Retina (tissue), 1 donor: ENCODE results near the gene ASPM.
"Not testable (repeated sequence)": the region's sequence is repeated elsewhere in the genome, so short reads cannot be mapped to it uniquely, and the experiment has no call there.

Experiments
- DNase-seq: peaks from one replicate; pipeline ENCODE4 v3.0.0-alpha.2; 2016

Gene ASPM

DNA sequence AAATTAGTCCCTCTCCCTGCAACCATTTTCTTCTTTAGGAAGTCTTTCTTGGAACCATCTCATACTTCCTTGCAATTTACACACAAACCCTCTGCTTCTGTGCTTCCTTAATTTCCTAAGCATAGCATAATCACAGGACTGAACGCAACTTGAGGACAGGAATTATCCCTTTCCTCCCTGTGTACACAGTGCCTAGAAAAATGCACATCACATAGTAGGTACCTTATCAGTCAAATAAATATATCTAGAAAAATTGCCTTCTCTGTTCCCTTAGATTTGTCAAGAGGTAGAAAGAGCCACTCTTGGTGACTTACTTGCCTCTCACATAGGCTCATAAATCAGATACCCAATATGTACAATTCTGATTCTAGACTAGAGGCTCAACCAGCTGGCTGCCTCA lies 4.9 kb downstream of the ASPM start:
- no peak for DNase-seq

DNA sequence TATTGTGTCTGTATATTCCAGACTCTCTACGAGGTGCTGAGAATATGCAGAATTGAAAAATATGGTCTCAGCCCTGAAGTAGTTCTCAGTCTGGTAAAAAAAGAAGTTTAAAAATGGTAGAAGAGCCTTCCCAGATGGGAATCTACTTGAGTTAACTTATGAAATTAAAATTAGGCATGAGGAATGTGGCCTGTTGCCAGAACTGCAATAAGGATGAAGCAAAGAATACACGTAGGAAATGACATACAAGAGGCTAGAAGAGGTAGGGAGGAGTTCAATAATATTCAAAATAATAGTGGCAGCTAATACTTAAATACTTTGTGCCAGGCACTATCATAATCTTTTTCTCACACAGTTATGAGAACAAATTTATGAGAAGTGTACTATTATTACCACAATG lies 6.3 kb downstream of the ASPM start:
- DNase-seq, result no peak

DNA sequence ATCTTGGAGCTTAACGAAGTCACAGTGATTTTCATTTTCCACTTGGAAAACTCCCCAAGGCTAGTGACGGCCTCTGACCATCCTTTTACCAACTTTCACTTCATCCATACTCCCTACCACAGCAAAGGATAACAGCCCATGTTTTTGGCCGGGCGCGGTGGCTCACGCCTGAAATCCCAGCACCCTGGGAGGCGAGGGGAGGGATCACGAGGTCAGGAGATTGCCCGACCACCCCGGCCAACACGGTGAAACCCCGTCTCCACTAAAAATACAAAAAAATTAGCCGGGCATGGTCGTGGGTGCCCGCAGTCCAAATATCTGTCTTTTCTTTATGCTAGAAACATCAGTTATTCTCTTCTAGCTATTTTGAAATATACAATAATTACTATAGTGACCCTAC lies 7.3 kb downstream of the ASPM start:
- no peak for DNase-seq

DNA sequence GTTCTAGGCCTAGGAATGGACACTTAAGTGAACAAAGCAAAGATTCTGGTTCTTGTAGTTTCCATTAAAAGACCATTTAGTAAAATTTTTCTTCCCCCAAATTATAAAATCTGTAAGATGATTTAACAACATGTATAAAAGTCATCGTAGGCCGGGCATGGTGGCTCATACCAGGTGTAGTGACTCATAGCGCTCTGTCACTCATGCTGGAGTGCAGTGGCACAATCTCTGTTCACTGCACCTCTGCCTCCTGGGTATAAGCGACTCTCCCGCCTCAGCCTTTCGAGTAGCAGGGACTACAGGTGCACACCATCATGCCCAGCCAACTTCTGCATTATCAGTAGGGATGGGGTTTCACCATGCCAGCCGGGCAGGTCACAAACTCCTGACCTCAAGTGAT lies 9.1 kb downstream of the ASPM start:
- no peak for DNase-seq

DNA sequence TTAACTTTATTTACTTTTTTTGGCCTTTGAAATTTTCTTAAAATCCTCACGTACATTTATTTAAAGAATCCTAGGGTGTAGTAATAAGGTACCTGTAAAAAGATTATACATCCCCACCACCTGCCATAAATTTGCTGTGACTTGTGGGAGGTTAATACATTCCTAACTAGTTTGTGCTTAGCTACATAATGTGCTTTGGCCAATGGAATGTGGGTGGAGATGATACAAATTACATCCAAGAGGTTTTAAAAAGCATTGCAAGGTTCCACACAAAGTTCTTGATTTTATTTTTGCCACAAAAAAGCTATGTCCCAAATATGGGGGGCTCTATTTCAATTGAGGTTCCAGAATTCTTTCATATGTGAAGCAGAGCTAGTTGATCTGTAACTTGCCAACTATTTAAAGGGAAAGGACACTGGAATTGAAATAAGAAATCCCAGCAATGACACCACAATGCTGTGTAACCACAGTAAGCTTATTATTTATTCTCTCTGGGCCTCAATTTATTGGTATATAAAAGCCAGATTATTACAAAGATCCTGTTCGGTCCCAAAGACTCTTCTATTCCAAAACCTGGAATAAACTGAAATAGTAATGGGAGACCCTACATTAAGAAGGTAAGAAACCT lies 15.7 kb downstream of the ASPM start:
- DNase-seq, result no peak

DNA sequence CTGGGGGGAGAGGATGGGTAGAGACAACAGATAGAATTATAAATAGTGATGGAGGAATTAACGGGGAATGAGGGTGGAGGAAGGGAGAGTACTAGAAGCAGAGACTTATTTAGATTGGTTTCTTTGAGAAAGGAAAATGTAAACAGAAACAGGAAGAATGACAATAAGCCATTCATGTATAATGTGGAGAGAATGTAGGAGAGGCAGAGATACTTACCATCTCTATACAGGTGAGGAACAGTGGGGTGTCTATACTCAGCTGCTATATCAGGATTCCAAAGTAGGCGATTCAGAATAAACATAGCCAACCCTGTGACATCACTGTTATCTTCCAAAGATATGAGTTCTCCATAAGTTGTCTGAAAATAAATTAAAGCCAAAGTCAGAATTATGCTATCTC lies 16.8 kb downstream of the ASPM start:
- DNase-seq, result no peak

DNA sequence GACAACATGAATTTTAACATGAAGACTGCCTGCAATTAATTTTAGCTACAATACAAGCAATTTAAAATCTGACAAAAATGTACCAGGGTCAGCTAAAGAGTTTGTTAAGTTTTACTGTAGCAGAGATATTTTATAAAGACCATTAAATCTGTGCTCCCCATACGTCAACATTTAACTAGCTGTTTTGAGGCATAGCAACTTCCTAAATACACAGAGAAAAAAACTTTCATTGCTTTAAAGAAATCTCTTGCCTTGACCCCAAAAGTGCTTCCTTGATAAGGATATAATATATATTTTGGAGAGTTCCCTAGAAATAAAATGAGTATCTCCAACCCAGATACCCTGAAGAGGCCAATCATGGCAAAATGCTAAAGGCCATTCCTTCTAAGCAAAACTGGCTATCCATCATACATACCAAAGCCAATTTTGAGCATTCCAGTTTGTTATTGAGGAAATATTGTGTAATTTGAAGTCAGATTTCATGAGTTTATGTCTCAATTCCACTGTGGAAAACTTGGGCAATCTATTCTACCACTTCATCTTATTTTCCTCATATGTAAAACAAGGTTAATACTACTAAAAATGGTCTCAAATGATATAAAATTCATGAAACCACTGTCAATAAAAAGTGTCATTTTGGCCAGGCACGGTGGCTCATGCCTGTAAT lies 19.1 kb downstream of the ASPM start:
- no peak for DNase-seq

DNA sequence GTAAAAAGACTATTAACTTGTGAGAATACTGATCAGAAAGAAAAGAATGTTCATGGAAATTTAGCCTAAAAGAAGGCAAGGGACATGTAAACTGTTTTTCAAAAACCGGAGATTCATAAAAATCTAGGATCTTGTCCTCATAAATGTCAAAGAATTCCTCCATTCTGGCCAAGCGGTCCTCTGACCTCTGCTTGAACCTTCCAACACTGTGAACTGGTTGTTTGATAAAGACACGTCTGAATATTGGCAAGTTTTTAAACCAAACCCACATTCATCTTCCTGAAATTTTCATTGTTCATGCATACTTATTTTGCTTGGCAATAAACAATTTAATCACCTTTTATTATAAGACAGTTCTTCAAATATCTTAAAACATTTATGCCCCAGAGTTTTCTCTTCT lies 19.8 kb downstream of the ASPM start:
- no peak for DNase-seq

DNA sequence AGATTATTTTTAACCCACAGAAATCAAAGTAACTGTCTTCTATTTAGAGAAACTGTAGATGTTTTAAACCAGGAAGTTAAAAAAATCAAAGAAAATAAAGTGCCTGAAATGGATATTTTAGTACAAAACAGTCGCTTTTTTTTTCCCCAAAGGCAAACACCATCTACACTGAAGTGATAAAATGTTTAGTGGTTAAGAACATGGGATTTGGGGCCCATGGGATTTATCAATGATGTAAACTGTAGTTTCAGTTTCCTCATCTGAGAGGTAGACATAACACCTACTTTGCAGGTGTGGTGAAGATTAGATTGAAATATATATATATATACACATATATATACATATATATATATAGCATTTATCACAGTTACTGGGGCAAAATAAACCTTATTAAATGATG lies 22.1 kb downstream of the ASPM start:
- no peak for DNase-seq

DNA sequence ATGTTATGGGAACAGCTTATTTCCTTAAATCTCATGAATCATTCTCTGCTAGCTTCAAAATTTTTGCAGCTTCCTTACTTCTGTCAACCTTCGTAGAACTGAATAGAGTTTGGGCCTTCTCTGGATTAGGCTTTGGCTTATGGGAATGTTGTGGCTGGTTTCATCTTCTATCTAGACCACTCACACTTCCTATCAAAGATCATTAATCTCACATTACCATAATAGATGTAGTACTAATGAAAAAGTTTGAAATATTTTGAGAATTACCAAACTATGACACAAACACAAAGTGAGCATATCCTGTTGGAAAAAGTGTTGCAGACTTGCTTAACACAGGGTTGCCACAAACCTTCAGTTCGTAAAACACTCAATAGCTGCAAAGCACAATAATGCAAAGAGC lies 30.3 kb downstream of the ASPM start:
- DNase-seq, result no peak

DNA sequence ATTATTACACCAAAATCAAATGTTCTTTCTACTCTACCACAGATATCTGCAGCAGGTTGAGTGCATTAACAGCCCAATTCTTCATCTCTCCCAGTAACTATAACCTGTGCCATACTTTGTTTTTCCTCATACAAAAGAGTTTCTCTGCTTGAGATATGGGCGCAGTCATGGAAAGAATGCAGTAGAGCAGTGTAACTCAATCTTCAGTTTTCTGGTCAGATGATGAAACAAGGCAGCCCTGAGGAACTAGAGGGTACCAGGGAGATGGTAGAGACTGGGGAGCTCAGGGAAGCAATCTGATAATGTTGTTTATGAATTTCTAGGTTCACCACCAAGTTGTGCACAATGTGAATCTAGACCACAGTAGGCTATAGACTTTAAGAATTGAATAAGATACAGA lies 39.6 kb downstream of the ASPM start:
- DNase-seq, result no peak

DNA sequence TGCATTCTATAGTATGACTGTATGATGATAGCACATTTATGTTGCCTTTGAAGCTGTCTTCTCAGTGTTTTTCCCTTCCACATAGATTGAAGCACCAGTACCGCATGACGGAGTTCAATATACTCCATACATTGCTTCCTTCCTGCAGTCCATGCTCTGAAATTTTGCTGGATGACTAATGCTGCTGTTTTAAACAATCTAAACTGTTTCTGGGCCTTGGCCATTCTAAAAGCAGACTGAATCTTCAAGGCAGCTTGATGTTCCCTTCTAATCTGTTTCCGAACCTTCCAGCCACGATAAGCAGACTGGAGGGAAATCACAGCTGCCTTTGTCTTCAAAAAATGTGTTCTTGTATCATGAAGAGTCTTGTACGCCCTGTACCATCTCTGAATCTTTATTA lies 43.2 kb downstream of the ASPM start:
- no peak for DNase-seq

DNA sequence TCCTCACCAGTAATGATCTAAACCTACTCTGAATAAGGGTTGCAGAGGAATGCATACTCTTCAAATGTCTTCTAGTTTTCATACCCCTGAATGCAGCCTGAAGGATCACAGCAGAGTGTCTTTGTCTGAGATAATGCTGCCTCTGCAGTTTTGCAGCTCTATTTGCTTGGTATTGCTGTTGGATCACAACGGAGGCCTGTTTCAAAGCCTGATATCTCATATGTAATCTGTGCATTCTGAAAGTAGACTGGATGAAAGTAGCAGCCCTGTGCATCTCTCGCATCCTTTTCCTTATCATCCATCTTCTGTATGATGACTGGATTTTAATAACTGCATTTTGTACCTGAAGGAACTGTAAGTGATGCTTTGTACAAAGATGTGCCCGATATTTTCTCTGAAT lies 44.5 kb downstream of the ASPM start:
- DNase-seq, result no peak

DNA sequence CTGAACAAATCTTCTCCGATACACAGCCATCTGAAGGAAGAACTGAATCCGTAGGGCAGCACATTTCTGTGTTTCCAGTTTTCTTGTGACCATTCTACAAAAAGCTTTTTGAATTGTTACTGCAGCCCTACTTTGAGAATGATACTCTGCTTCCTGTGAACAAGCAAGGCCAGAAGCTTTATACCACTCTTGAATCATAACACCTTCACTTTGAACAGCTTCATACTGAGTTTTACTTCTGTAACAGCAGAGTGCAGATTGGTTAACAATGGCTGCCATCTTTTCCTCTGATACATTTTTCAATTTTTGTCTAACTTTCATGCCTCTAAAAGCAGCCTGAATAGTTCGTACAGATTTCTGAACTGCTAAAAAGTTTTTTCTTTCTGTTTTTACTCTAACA lies 45.8 kb downstream of the ASPM start:
- DNase-seq, result no peak

DNA sequence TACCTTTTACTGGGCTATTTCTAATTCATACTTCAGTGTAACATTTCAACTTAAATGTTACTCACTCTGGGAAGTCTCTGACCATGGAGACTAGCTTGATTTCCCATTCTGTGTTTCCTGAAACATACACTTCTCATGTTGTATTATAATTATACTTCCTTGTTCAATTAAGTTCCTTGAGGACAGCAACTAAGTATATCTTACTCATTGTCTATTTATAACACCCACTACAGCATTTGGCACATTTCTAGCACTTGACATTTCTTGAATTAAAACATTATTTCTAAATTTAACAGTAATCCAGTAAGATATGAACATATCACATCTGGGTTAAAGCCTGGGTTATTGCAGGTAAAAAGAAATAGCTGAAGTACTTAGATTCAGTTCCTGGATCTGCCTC lies 47.0 kb downstream of the ASPM start:
- DNase-seq, result no peak

DNA sequence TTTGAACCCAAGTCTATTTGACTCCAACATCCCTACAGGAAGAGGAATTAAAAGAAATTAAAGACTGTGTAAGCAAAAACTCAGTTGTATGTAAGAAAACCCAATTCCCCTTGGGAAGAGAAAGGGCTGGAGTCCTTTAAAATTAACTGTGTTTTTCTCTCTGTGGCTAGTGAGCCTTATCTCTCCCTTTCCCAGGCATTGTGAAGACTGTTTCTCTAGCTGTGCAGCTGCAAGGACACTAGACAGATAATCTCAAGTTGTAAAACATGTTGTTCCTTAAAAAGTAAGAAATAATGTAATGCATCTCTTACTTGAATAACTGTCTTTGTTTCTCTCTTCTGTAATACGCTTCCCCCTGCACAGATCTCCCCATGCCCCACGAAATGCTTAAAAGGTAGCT lies 49.5 kb downstream of the ASPM start:
- not testable (repeated sequence) for DNase-seq

DNA sequence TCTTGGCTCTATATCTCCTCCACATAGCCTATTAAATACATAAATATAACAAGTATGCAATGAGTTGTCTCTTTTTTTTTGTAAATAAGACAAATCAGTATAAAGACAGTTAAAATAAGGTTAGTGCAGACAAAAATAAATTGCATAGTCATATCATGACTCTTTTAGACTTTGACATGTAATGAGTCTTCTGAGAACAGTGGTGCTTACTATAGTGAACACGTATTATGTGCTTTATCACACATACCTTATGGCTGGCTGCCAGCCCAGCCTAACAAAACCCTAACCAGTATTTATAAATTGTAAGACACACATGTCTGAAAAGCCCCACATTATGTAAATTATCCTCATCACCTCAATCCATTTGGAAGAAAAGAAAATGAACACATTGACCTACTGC lies 50.3 kb downstream of the ASPM start:
- no peak for DNase-seq

DNA sequence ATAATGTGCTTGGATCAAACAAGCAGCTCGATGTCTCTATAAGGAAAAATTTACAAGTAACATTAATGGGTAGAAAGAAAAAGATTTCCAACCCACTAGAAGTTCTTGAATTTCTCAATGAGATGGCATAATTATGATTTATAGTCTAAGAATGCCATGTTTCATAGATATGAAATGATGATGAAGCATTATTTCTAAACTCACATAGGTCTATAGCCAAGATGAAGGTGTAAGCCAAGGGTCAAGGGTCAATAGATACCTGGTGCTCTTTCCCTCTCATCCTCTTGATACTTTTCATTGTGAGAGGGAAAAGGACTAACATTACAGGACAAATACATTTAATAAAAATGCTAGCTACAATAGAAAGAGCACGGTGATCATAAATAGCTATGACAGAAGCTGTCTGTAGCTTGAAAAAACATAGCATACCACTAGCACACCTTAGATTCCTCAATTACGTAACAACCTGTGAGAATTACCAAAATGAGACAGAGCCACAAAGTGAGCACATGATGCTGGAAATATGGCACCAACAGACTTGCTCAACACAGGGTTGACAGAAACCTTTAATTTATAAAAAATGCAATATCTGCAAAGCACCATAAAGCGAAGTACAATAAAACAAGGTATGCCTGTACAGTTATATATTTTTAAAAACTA lies 53.1 kb downstream of the ASPM start:
- no peak for DNase-seq

DNA sequence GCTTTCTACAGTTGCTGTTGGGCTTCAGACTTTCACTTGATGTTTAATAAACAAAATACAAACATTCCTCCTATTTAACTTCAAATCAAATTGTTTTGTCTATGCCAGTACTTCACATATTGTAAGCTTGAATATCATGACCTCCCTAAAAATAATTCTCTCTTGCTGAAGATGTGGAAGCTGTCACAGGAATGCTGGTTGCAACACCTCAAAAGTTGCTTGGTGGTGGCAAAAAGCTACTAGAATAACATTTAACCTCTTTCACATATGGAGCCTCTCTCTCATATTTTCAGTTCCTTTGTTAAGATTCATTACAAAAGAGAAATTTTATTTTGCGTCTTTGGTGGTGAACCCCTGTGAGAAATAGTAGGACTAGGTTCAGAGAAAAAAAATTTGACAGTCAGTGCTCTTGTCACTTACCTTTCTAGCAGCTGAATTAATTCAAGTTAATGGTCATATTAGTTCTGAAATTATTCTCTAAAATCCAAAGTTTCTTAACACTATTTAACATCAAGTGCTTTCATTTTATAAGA lies 53.9 kb downstream of the ASPM start:
- DNase-seq, result no peak

DNA sequence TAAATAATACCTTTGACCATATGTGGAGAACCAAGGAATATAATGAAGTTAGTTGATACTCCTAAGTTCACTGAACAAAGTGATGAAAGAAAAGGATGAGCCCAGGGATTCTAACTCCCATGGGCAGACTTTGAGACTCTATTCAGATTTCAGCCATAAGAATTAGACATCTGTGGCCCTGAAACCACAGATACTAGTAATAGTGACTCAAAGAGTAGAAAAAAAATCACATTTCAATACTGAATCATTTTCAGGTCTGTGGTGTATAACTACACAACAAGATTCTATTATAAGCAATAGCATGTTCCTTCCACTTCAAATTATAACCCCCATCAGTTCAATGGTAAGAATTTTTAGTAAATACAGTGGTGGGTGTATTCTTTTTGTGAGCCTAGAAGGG lies 63.0 kb downstream of the ASPM start:
- DNase-seq, result no peak

DNA sequence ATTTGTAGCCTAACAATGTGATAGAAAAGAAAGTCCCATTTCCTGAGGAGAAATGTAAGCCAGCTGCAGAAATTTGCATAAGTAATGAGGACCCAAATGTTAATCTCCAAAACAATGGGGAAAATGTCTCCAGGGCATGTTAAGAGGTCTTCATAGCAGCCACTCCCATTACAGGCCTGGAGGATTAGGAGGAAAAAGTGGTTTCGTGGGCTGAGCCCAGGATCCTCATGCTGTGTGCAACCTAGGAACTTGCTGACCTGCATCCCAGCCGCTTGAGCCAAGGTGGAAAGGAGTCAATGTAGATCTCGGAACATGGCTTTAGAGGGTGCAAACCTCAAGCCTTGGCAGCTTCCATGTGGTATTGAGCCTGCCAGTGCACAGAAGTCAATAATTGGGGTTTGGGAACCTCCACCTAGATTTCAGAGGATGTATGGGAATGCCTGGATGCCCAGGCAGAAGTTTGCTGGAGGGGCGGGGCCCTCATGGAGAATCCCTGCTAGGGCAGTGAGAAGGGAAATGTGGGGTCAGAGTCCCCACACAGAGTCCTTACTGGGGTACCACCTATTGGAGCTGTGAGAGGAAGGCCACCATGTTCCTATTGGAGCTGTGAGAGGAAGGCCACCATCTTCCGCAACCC lies 65.2 kb downstream of the ASPM start:
- no peak for DNase-seq

DNA sequence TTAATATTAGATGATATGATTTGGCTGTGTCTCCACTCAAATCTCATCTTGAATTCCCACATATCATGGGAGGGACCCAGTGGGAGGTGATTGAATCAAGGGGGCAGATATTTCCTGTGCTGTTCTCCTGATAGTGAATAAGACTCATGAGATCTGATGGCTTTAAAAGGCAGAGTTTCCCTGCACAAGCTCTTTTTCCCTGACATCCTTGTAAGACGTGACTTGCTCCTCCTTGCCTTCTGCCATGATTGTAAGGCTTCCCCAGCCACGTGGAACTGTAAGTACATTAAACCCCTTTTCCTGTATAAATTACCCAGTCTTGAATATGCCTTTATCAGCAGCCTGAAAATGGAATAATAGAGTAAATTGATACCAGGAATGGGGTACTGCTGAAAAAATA lies 66.1 kb downstream of the ASPM start:
- DNase-seq, result no peak

DNA sequence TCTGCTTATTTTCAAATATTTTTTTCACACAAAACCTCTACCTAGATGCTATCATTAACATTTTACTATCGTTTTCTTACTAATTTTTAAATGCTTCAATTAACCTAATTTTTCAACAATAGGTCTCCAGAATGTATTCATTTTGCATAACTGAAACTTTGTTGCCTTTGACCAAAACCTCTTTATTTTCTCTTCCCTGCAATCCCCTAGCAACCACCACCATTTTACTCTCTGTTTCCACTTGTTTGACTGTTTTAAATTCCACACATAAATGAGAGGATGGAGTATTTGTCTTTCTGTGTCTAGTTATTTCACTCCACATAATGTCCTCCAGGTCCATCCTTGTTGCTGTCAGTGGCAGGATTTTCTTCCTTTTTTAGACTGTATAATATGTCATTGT lies 69.9 kb downstream of the ASPM start:
- DNase-seq, result no peak

DNA sequence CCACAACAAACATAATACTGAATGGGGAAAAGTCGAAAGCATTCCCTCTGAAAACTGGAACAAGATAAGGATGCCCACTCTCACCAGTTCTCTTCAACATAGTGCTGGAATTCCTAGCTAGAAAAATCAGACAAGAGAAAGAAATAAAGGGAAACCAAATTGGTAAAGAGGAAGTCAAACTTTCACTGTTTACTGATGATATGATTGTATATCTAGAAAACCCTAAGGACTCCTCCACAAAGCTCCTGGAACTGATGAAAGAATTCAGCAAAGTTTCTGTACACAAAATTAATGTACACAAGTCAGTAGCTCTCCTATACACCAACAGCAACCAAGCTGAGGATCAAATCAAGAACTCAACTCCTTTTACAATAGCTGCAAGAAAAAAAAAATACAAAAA lies 72.5 kb downstream of the ASPM start:
- no peak for DNase-seq
